ENCODE measurements around the gene TRIM42. TPM values are rescaled to one million over a fixed set of nuclear protein-coding genes. Genes with fewer than 3 reads are reported as not detected.

TRIM42 gene
- total RNA-seq, 2 experiments from 2014 or later, result not detected

- ChIA-PET POLR2A (no interaction called here), CTCF (ENCODE audit: unreplicated experiment) (no interaction called here)
- H3K9me3 ChIP-seq (ENCODE audit: low read length), result no peaks in the 10 kb centered on the region
- H3K4me2 ChIP-seq (ENCODE audit: low read length), result no peak overlapping the region
- no peaks in the 10 kb centered on the region for H3K9me2 ChIP-seq (ENCODE audit: insufficient read depth, low read length)
- no peaks in the 10 kb centered on the region for H4K20me1 ChIP-seq (ENCODE audit: insufficient read depth, low read length)
- no peaks in the 10 kb centered on the region for H3K79me2 ChIP-seq (ENCODE audit: insufficient read depth, low read depth, low read length)
- intact Hi-C loops (cut with micrococcal nuclease; ENCODE audit: unreplicated experiment), result no loop called here
- H3K27ac ChIP-seq (ENCODE audit: low read depth, low read length, poor library complexity, severe bottlenecking), result no peak overlapping the region
- no peak for TF ChIP-seq EZH2phosphoT487 (IDR thresholded peaks at IDR 0.05; ENCODE audit: borderline replicate concordance, low read depth, low read length)
- H3K4me3 ChIP-seq (ENCODE audit: low read depth, low read length, poor library complexity, severe bottlenecking), result no peak overlapping the region
- no peak for DNase-seq (ENCODE audit: low spot score)
- H3K36me3 ChIP-seq (ENCODE audit: insufficient read depth, low read length), result no peaks in the 10 kb centered on the region
- H2AFZ ChIP-seq (ENCODE audit: low read length), result no peak overlapping the region
- BruUV-seq (replicated peaks), result no TSS peak
- no peaks in the 10 kb centered on the region for H3K4me1 ChIP-seq (ENCODE audit: insufficient read depth, low read length, poor library complexity, severe bottlenecking)
Measured at GRCh38 chr3:140705954-140706353, 28.1 kb downstream of the TRIM42 start.

- no peaks in the 10 kb centered on the region for H3K9me2 ChIP-seq (ENCODE audit: insufficient read depth, low read length)
- intact Hi-C loops (cut with micrococcal nuclease; ENCODE audit: unreplicated experiment), result no loop called here
- no peak overlapping the region for H3K27ac ChIP-seq (ENCODE audit: low read depth, low read length, poor library complexity, severe bottlenecking)
- H3K4me1 ChIP-seq (ENCODE audit: insufficient read depth, low read length, poor library complexity, severe bottlenecking), result no peaks in the 10 kb centered on the region
- ChIA-PET POLR2A (no interaction called here), CTCF (ENCODE audit: unreplicated experiment) (no interaction called here)
- TF ChIP-seq EZH2phosphoT487 (IDR thresholded peaks at IDR 0.05; ENCODE audit: borderline replicate concordance, low read depth, low read length) (no peak), CTCF (conservative IDR thresholded peaks at IDR 0.05; ENCODE audit: low read length) (no peak)
- no peaks in the 10 kb centered on the region for H3K36me3 ChIP-seq (ENCODE audit: insufficient read depth, low read length)
- H4K20me1 ChIP-seq (ENCODE audit: insufficient read depth, low read length), result no peaks in the 10 kb centered on the region
- H3K9me3 ChIP-seq (ENCODE audit: low read length), result no peaks in the 10 kb centered on the region
- no peak overlapping the region for H3K4me2 ChIP-seq (ENCODE audit: low read length)
- no TSS peak for BruUV-seq (replicated peaks)
- H2AFZ ChIP-seq (ENCODE audit: low read length), result no peak overlapping the region
- H3K4me3 ChIP-seq (ENCODE audit: low read depth, low read length, poor library complexity, severe bottlenecking), result no peak overlapping the region
- no peak for DNase-seq (ENCODE audit: low spot score)
- no peaks in the 10 kb centered on the region for H3K79me2 ChIP-seq (ENCODE audit: insufficient read depth, low read depth, low read length)
Measured at GRCh38 chr3:140706360-140706759, 28.5 kb downstream of the TRIM42 start.

GRCh38 chr3:140708815-140709214 is 31.0 kb downstream of the TRIM42 start:
- no peak overlapping the region for H2AFZ ChIP-seq (ENCODE audit: low read length)
- H3K9me2 ChIP-seq (ENCODE audit: insufficient read depth, low read length), result no peaks in the 10 kb centered on the region
- H3K79me2 ChIP-seq (ENCODE audit: insufficient read depth, low read depth, low read length), result no peaks in the 10 kb centered on the region
- H3K4me1 ChIP-seq (ENCODE audit: insufficient read depth, low read length, poor library complexity, severe bottlenecking), result no peaks in the 10 kb centered on the region
- no peak for TF ChIP-seq CTCF (conservative IDR thresholded peaks at IDR 0.05; ENCODE audit: low read length)
- TF ChIP-seq EZH2phosphoT487 (IDR thresholded peaks at IDR 0.05; ENCODE audit: borderline replicate concordance, low read depth, low read length), result no peak
- no peak overlapping the region for H3K4me2 ChIP-seq (ENCODE audit: low read length)
- ChIA-PET POLR2A (no interaction called here), CTCF (ENCODE audit: unreplicated experiment) (no interaction called here)
- no peak overlapping the region for H3K27ac ChIP-seq (ENCODE audit: low read depth, low read length, poor library complexity, severe bottlenecking)
- DNase-seq (ENCODE audit: low spot score), result no peak
- intact Hi-C loops (cut with micrococcal nuclease; ENCODE audit: unreplicated experiment), result no loop called here
- no peaks in the 10 kb centered on the region for H3K36me3 ChIP-seq (ENCODE audit: insufficient read depth, low read length)
- no peak overlapping the region for H3K4me3 ChIP-seq (ENCODE audit: low read depth, low read length, poor library complexity, severe bottlenecking)
- H4K20me1 ChIP-seq (ENCODE audit: insufficient read depth, low read length), result no peaks in the 10 kb centered on the region
- no TSS peak for BruUV-seq (replicated peaks)
- no peaks in the 10 kb centered on the region for H3K9me3 ChIP-seq (ENCODE audit: low read length)

Data from OCI-LY7 (cell line).